ENCODE data around the gene MMP25.

DNA sequence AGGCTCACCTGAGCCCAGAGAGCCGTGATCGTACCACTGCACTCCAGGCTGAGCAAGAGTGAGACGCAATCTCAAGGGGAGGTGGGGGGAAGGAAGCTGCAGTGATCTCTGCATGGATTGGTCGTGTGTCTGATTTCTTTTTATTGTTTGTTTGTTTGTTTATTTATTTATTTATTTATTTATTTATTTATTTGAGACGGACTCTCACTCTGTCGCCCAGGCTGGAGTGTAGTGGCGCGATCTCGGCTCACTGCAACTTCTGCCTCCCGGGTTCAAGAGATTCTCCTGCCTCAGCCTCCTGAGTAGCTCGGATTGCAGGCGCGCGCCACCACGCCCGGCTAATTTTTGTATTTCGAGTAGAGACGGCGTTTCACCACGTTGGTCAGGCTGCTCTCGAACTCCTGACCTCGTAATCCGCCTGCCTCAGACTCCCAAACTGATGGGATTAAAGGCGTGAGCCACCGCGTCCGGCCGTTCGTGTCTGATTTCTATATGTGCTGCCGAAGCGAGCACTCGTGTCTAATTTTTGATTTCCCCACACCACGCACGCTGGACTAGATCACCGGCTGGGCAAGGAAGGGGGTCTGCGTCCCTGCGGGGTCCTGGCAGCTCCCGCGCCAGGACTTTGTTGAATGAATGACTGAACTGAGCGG lies 26.6 kb upstream of the MMP25 start:
- TF ChIP-seq, protein P1, sequence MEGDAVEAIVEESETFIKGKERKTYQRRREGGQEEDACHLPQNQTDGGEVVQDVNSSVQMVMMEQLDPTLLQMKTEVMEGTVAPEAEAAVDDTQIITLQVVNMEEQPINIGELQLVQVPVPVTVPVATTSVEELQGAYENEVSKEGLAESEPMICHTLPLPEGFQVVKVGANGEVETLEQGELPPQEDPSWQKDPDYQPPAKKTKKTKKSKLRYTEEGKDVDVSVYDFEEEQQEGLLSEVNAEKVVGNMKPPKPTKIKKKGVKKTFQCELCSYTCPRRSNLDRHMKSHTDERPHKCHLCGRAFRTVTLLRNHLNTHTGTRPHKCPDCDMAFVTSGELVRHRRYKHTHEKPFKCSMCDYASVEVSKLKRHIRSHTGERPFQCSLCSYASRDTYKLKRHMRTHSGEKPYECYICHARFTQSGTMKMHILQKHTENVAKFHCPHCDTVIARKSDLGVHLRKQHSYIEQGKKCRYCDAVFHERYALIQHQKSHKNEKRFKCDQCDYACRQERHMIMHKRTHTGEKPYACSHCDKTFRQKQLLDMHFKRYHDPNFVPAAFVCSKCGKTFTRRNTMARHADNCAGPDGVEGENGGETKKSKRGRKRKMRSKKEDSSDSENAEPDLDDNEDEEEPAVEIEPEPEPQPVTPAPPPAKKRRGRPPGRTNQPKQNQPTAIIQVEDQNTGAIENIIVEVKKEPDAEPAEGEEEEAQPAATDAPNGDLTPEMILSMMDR (IDR thresholded peaks at IDR 0.05; ENCODE audit: low read depth, low read length, poor library complexity, severe bottlenecking), result no peak
- no peak for TF ChIP-seq EZH2phosphoT487 (IDR thresholded peaks at IDR 0.05; ENCODE audit: borderline replicate concordance, low read length)

Measured in DOHH2 (cell line).